T-helper 22 cell (primary cell): ENCODE results near the gene NCAM1.

Source experiments
- DNase-seq: peaks from one replicate; pipeline ENCODE4 v3.0.0-alpha.2; 2020; ENCODE audit warnings: low read depth

NCAM1 gene

DNA sequence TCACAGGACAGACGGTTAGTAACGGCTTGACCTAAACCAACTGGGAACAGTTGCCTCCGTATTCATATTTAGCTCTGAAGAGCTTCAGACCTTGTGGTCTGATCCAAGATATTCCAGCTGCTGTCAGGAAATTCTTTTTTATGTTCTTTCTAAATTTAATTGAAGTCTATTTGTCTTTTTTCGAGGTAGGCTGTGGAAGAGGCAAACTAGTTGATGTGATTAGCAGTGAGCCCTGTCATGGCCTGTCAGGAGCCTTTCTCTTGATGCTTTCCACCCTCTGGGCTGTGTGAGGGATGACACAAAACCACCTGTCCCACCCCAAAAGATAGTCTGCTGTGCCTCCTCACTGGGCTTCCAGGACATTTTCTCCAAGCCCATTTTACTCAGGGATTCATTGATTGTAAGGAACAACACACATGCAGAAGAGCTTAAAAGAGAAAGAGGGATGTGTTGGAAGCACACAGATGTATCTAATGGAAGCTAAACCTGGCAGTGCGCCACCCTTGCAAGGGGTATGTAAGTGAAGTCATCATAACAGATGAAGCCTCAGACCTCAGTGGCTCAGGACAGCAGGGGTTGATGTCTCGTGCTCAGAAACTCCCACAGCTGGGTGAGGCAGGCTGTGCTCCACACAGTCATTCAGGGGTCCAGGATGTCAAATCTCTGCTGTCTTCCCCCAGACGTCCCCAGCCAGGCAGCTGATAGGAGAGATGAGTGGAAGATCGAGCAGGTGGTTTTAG is 170.0 kb downstream of the NCAM1 start:
- DNase-seq = no peak

DNA sequence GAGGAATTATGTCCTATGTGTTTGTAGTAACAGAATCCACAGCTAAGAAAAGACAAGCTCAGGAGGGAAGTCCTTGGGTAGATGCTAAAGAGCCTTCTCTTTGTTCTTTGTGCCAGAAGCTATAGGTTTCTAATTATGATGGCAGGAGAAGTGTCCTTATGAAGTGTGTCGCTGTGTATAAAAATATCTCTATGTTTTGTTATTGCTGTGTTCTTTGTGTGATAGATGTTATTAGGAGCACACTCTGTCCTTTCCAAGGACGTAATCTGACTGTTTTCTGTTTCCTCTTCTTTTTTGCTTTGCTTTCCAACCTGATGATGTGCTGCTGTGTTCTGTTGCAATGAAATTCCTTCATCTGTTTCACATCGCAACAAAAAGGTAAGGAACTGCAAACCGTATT is 171.9 kb downstream of the NCAM1 start:
- DNase-seq = no peak

DNA sequence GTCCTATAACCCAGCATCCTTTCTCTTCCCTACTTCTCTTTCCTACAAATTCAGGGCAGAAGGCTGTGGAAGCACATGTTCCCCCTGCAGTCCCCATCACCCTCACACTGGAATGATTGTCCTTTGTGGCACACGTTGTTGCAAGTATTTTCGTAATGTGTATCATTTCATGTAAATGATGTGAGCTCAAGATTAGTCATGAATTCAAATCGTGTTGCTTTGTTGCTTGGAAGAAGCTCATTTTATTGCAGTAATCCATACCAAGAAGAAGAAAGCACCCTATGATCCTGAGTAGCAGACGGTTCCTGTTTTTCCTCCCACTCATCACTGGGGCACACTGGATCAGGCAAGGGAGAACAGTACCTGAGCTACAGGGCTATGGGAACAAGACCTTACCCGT is 173.4 kb downstream of the NCAM1 start:
- DNase-seq = no peak

DNA sequence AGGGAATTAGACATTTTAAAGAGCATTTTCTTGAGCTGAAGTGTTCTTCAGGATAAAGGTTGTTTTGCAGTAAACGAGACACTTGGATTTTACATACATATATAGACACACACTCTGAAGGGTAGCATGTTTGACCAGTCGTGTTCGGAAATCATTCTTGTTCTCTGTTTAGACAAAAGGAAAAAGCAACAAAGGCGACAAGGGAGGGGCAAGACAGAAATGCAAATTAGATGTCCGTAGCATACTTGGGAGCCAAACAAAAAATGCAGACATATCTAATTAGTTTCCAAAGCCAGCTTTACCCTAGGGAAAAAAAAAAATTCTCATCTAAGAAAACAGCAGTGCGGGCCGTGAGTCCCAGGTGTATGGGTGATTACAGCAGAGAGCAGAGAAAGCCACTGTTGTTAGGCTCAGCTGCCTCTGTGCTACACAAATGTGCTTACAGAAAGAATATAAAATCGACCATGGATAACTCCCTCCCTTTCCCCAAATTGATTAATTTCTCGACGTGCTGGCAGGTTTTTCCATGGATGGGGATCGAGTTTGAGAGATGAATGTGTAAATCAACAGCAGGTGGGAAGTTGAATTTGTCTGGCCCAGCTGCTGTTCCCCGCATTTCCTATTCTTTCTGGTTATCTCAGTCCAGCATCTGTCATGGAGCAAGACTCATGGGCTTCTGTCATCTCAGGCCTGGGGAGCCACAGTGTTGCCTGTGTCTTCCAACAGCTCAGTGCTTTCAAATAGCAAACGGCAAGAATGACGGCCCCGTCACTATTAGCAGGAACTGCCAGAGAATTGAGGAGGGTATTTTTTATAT is 176.7 kb downstream of the NCAM1 start:
- no peak for DNase-seq

DNA sequence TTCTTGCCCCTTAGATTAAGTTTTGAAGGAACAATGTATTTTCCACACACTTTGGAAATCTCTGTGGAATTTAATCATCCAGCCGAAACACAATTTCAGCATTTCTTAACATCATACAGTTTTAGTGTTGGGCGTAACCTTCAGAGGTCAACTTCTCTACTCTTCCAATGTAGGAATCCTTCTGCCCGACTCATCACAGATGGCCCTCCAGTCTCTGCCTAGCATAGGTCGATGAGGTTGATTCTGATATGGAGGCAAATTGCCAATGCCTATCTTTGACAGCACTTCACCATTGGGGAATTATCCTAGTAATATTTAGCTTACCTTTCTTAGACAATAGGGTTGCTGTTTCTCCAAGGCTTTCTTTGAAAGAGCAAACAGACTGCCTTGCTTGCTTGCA is 177.5 kb downstream of the NCAM1 start:
- DNase-seq = no peak

DNA sequence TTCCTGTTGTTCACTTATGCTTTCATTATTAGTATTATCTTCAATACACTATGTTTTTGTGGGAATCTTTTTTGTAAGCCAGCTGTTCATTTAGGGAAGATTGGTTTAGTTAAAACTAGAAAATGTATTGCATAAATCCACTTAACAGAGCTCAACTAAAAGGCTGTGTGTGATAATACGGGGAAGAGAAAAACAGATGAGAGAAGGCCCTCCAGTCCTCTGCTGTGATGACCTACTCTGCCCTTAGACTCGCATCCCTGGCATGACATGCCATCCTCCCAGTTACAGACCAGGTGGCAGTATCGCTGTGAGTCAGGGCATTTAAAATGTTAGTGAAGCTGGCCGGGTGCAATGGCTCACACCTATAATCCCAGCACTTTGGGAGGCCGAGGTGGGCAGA is 179.8 kb downstream of the NCAM1 start:
- DNase-seq = no peak

DNA sequence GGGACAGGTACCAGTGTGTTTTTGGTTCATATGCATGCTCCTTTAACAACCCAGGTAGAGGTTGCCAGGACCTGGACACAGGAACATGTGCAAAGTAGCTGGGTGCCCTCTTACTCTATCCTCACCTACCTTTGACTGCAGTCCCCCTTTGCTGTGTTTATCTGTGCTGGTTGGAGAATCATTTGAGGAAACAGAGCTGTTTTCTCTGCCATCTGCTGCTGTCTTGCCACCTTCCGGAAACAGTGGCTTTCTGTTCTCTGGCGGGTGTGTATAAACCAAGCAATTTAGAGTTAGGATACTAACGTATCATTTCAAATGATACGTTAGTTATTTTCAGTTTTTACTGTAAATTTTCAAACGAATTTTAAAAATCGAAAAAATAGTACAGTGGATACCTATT is 181.3 kb downstream of the NCAM1 start:
- no peak for DNase-seq

DNA sequence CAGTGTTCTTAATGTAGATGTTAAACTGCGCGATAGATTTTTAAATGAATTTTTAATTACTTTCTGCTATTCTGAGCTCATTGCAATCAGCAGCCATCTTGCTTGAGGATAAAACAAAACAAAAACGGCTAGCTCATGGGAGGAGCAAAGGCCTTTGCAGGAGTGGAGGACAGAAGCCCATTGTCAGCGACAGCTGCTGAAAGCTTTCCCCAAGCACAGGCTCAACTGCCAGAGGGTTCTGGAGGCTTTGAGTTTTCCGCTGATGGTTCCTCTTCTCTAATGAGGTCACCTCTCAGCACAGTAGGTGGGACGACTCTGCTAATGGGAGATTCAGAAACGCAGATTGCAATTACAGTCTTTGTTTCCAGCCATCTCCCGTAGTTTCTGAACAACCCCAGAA is 186.0 kb downstream of the NCAM1 start:
- no peak for DNase-seq

DNA sequence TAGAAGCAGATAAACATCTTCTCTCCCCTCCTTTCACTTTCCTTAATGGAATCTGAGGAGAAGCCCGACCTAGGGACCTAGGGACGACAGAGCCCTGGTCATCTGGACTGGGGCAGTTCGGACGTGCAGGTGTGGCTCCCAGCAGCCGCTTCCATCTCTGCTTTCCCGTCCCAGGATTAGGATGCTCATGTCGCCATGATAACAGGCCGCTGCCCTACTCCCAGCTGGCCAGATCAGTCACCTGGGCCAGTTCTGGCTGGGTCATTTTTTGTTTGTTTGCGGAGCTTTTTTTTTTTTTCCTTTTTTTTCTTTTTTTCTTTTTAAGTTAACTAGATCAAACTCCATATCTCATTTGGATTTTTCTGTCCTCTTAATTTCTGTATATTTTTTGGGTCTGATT is 186.9 kb downstream of the NCAM1 start:
- DNase-seq = no peak

DNA sequence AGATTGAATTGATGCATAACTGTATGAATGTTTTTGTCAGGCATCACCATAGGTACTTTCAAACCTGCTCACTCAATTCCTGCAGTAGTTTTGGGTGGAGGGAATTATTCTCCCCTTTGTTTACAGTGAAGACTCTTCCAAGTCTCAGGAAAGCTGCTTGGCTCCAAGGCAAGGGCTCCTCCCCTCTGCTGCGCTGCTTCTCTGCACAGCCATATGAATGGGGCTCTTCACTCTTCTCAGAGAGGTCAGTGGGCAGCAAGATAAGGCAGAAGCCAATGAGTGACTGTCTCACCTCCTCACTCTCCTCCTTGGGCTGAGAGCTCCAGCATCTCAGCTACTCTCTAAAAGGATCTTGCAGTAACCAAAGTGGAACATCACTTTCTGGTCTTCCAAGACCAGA is 187.4 kb downstream of the NCAM1 start:
- DNase-seq = no peak

DNA sequence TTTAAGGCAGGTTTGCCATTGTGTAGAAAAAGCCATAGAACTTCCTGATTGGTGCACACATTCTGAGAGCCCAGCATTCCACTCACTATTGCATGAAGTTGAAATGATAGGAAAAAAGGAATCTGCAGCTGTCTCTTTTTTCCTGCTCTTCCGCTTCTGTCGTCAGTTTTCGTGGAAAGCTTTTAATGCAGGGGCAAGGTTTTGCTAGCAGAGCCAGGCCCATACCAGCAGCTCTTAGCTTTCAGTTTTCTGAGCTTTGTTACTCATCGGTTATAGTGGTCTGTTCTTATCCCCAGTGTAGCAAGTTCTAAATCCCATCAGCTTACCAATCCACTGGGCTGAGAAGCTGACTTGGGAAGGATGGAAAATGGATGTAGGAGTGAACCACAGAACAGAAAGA is 190.3 kb downstream of the NCAM1 start:
- DNase-seq = no peak

DNA sequence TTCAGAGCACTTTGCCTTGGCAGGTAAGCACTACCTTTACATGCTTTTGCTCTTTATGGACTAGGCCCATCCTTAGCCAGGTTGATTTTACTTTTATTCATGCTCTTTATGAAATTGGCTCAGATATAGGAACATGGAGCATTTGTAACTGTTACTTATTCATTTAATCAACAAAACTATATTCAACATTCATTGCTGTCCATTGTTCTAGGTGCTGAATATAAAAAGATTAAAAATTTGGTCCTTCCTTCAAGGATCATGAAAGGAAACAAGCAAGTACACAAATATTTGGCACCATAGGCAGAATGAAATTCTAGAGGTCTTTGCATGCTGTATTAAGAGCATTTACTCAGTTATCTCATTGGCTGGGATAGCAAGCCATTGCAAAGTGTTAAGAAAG is 191.3 kb downstream of the NCAM1 start:
- DNase-seq = no peak

DNA sequence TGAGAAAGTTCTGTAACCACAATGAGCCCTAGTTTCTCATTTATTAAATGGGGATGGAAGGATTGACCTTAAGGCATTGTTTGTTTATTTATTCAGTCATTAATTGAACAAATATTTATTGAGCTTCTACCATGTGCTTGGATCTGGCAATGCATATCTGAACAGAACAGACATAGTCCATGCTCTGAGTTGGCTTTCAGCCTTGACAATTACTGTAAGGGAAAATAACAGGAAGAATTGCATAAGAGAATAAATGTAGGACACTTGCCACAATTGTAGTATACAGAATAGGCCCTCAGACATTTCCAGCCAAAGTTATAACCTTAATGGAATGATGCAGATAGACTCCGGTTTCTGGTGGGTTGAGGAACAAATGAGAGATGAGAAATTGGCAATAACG is 192.6 kb downstream of the NCAM1 start:
- DNase-seq = no peak

DNA sequence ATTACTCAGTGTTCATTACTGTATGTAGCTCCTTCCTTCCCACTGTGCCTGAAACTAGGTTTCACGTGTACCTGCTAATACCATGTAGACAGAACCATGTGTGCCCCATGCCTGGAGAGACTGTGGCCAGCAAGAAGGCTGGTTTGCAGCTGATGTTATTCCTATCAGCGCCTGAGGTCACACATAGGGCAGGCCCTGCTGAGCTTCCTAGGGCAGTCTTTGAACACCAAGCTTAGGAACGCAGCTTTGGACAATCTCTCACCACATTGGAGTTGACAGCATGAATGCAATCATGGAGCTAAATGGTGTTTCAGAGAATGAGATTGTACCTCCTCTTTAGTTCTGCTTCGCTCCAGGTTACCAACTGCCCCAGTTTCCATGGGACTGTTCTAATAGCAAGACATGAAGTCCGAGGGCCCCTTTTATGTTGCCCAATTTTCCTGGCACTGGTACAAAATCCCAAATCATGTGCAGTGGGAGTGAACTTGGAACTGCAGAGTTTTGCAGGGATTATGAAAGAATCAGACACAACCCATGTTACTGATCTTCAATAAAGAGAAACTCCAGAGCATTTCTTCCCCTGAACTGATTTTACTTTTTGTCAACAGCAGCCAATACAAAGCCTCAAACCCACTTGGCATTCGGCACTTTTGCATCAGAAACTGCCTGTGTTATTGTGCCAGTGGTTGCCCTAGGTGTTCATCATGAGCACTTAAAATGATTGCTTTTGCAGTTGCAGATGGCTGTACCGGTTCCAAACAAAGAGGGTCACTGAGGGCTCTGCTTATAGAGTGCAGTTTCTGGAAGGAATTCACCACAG is 199.0 kb downstream of the NCAM1 start:
- DNase-seq = no peak

DNA sequence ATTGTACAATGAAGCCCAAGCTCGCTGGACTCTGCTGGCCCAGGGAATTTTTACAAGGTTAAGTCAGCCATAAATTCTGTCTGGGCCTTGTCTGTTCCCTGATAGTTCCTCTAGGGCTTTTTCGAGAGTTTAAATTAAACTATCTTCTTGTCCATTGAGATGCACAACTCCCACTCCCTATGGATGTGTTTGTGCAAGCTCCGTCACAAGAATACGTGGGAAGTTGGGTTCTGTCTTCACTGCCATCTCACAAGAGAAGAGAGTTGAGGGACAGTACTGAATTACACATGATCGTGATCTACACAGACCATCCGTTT is 199.5 kb downstream of the NCAM1 start:
- DNase-seq = no peak

DNA sequence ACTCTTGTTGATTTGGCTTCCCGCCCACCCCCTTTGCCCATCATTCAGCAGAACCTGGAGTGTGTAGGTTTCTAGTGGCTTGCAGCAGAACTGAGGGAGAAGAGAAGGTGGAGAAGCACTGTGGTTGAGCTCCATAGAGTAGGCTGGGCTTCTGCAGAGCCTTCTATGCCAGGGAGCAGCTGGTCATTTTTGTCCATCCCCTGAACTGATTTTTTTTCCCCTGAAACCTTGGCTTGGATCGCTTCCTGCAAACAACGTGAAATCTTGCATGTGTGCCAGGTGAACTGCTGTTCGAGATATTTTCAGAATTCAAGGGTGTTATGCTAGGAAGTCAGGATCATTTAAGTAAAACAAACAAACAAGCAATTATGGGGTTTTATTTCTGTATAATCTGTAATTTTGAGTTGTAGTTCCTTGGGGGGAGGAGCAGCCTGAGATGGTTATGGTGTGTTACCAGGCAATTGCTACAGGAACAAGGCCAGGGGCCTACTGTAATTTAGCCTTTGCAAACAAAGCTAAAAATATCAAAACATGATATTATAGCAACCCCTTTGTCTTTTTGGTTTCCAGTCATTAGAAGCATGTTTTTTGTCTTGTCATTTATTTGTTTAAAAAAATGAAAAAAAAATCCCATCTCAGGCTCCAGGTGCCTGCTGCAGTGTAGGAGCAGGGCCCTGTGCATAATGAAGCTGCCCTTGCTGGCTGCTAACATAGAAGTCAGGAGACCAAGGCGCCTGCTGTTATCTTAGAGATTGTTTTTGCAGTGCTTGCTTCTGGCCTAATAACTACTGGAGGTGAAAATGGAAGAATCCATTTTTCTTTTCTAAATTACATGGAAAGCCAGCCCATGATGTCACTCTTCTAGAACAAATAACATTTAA is 200.7 kb downstream of the NCAM1 start:
- no peak for DNase-seq

DNA sequence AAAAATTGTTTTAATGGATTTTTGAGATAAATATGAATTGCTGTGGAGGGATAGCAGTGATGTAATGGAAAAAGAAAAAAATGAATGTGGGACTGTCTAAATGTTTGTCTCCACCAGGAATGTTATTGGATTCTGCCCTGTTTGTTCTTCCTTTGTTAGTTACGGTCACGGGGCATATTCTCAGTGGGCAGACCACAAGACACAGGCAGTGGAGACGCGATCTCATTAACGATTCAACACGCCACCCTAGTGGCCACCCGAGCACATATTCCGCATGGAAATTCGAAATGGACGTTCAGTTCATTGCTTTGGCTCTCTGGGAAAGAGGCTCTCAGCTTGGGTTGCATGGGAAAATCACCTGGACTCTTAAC is 201.4 kb downstream of the NCAM1 start:
- no peak for DNase-seq

DNA sequence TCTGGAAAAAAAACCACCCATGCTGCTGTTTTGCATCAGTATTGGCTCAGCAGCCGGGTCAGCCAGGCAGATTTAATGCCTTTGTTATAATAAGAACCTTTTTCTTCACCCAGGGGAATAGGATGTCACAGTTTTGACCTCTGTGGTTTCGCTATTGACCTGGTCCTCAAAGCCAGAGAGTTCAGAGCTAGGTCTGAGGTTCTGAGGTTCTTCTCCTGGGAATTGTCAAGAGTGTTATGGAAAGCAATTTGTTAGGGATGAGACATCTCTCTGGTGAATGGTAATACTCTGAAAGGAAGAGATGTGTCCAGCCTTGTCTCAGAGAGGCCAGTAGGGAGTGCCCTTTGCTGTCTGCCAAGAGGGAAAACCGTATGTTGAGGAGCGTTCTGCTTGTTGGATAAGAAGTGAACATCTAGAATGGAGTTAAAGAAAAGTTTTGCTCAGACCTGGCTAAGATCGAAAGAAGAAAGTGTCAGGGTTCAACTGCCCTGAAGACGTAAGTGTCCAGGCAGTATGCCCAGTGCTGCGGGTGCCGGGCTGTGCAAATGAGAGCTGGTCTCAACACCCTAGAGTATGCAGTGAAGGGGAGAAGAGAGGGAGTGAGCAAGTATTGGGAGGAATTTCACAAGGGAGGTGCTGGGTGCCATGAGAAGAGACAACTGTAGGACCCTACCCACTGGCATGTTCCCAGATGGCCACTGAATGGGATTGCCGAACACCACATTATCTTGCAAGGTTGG is 202.2 kb downstream of the NCAM1 start:
- no peak for DNase-seq

DNA sequence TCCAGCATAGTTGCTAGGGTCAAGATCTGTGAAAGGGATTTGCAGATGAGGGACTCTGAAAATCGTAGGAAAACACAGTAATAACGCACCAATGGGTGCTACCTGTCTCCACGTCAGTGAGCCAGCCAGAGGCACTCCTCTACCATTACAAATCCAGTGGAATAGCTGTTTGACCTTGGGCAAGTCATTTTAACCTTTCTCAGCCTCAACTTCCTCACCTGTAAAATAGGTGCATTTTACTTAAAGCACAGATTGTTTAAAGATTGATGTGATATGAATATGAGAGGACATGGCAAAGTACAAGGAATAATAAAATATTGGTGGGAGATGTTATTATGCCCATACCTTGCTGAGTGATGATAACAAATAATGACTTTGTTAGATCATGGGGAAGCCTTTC is 205.1 kb downstream of the NCAM1 start:
- DNase-seq = no peak

DNA sequence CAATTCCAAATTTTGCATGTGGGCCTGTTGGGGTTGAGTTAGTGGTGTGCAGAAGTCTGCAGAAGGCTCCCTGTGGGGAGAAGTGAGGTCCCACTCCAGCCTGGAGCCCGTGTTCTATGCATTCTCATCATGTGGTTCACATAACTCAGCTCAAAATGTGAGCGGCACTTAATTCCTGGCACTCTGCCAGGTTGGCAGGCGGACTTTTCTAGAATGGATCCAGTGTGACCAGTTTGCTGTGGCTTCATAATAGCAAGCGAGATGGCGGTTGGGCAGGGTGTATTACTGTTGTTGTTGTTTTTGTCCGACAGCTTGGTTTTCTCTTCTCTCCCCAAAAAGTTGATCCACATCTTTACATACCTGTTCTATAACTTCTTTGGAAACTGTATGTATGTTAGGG is 206.4 kb downstream of the NCAM1 start:
- DNase-seq = no peak
